Raji (cell line): ENCODE data around the gene PPP1CA.
A peak's percentile ranks its signal among the peaks of the same experiment; 100 is the strongest.

Experiments
- POLR2A ChIP-seq: IDR thresholded peaks from 2 replicates; pipeline ENCODE4 v1.6.1; 2011; ENCODE audit warnings: low read depth, low read length, control low read depth; ENCODE audit not compliant: insufficient read depth

PPP1CA gene

GRCh38 chr11:67415501-67416304 is 14.0 kb upstream of the PPP1CA start, which contains the start of gene CARNS1:
Gene CARNS1, plus strand, starts transcription at chr11:67415678. Its CDS starts 522 bp downstream, at chr11:67416200.
- no peak for TF ChIP-seq POLR2A

DNA sequence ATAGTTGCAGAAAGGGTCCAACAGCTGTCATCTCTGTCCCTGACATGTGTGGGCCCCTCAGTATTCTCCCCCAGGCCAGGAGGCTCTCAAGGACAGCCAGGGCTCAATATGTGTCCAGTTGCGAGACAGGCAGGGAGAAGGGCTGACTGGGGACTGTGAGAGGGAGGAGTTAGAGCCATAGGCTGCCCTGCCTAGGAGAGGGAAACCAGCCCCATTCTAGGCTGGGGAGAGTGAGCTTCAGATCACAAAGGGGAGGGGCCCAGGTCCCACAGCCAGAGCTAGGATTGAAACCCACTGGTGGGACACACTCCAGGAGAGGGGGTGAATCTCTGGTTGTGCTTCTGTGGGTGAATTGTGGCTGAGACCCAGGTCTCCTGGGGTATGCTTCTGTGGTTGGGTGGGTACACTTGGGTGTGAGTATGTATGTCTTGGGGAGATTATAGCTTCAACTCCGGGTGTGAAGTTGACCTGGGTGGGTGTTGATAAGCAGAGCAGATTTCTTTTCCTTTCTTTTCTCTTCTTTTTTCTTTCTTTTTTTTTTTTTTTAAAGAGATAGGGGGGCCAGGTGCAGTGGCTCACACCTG is 11.7 kb upstream of the PPP1CA start:
- no peak for TF ChIP-seq POLR2A

DNA sequence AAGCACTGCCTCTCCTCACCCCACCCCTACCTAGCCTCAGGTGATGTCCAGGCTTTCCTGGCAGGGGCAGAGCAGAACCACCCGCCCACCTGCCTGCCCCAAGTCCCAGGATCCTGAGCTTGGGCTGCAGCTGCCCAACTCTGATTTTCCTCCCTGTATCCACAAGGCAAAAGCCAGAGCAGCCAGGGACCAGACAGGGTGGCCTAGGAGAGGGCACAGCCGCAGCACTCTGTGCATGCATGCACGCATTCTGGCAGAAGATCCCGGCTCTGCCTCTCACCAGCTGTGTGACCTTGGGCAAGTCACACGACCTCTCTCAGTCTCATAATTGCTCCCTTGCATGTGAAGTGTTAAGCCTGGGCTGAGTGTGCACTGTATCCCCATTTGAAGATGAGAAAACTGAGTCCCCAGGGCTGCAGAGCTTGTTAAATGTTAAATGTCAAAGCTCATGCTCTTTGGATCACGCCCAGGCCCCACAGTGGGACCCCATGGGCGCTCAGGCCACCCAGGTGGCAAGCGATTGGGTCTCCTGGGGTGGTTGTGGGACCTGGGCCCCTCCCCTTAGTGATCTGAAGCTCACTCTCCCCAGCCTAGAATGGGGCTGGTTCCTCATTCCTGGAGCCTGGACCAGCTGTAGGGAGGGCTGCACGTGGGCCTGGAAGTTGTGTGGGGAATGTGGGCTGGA is 11.0 kb upstream of the PPP1CA start:
- TF ChIP-seq POLR2A = no peak; the same call in 1 of the 2 replicates

DNA sequence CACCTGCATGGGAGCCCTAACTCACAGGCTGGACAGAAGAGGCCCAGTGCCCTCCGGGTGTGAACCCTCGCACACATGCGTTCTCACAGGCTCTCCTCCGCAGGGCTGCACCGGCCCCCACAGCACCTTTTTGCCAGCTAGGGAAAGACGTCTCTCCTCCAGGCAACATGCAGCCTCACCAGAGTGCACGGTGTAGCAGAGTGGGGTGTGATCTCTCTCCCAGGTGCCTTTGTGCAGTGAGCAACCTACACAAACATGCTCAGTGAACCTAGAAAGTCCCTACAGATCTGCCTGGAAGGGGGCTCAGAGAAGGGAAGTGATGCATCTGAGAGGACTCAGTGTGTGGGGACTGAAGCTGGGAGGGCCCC is 10.1 kb upstream of the PPP1CA start:
- peak; percentile 3; the same call in 1 of the 2 replicates for TF ChIP-seq POLR2A

DNA sequence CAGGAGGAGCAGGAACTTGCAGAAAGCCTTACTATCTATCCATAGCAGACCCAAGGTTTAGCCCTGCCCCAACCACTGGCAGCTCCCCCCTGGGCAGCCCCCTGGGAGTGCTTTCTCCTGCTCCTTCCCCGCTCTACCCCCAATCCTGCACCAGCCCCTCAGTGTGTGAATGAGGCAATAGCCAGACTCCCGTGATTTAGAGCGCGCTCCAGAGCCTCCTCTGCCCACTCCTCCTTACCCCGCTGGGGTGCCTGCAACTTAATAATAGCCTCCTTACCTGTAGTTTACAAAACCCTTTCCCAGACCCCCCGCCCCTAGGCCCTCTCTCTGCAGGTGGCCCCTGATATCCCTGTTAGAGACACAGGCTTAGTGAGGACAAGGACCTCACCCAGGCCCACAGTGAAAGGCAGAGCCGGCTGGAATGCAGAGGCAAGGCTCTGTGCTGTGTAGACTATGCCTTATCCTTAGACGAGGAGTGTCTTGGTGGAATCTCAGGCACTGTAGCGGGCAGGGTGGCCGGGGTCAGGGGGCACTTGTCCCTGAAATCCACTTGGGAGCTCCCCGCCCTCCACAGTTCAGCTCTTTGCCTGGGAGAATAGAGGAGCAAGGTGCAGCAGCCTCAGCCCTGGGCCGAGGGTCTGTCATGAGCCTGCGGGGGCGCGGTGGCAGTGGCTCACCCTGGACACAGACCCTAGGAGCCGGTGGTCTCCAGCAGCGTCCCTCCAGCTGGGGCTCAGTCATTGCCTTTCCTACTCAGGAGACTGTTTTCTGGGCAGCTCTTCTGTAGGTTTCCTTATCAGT is 9.5 kb upstream of the PPP1CA start:
- TF ChIP-seq POLR2A = 0 out of 2 replicates have a peak, but pooled peaks have one; percentile 1

DNA sequence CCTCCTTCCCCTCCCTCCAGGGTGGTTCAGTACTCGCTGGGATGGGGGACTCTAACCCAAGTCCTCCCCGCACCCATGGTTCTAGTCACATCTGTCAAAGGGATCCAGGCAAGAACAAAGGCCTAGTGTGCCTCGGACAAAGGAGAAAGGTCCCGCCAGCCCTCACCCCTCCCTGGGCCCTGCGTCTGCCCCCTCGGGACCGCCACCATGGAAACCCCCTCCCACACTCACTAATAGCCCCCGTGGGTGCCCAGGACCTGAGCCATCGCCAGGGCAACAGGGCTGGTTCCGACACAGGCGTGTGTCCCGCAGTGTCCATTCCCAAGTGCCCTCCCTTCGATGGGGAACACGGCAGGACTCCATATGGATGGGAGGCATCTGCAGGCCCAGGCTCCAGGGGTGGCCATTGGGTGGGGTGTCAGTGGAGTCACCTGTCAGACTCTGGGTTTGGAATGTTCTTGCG is 8.7 kb upstream of the PPP1CA start:
- peak; percentile 7 for TF ChIP-seq POLR2A

- TF ChIP-seq POLR2A = peak; percentile 61
Measured at GRCh38 chr11:67409781-67410368, 8.2 kb upstream of the PPP1CA start.

GRCh38 chr11:67409261-67409666 is 7.6 kb upstream of the PPP1CA start:
- TF ChIP-seq POLR2A = peak; percentile 67

DNA sequence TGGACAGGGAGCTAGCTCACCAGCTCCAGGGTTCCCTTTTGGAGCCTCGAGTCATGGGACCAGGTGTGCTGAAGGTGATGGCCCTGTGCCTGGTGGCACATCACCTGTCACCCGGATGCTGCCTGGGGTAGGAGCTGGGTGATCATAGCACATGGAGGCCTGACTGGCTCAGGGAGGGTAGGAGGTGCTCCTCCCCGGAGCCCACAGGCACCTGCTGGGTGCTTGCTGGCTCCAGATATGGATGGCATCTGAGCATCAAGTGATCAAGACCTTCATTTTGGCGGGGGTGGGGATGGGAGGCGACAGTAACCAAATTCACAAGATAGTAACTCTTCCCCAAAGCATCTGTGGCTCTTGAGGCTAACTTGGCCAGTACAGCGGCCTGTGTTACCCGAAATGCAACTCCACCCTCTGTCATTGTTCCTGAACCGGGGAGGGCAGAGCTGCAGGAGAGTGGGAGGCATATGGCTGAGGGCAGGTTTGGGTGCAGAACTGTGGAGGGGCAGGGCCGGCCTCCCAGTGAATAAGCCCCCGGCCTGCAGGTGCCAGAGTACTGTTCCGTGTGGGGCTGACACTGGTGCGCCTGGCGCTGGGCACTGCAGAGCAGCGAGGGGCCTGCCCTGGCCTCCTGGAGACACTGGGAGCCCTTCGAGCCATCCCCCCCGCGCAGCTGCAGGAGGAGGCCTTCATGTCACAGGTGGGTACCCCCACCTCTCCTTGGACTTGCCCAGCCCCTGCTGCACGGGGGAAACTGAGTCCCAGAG is 7.0 kb upstream of the PPP1CA start:
- no peak for TF ChIP-seq POLR2A

- TF ChIP-seq POLR2A = 0 out of 2 replicates have a peak, but pooled peaks have one; percentile 14
Measured at GRCh38 chr11:67407688-67408163, 6.1 kb upstream of the PPP1CA start.

DNA sequence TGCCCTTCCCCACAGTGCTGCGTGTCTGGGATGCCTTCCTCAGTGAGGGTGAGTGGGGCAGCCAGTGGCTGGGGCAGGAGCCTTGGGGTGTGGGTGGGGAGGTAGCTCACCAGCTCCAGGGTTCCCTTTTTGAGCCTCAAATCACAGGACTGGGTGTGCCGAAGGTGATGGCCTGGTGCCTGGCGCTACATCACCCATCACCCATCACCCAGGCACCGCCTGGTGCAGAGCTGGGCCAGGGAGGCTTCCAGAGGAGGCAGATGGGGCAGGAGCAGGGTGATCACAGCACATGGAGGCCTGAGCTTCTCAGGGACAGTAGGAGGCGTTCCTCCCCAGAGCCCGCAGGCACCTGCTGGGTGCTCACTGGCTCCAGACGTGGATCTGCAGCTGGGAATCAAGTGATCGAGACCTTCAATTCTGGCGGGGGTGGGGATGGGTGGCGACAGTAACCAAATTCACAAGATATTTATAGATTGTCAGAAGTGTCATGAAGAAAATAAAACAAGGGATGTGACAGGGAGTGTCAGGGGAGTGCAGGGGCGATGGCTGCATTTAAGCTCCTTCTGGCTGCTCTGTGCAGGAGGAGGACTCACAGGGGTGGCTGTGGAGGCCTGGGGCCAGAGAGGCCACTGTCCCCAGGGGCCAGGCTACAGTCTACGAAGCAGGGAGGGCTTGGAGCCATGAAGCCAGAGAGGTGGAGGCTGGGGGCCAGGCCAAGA is 5.5 kb upstream of the PPP1CA start:
- TF ChIP-seq POLR2A = no peak

GRCh38 chr11:67406420-67406968 is 4.8 kb upstream of the PPP1CA start:
- TF ChIP-seq POLR2A = no peak
